GM12891 (cell line): ENCODE data around the gene ODAD4.

Source experiments
- POLR2A ChIP-seq: IDR thresholded peaks from 2 replicates; pipeline ENCODE4 v1.6.1; 2011; ENCODE audit warnings: low read depth, low read length, control low read depth
- POLR2AphosphoS5 ChIP-seq: IDR thresholded peaks from 2 replicates; pipeline ENCODE4 v1.6.1; 2011; ENCODE audit warnings: low read depth, low read length, control low read depth
- SPI1 ChIP-seq: IDR thresholded peaks from 2 replicates; pipeline ENCODE4 v1.6.1; 2011; ENCODE audit warnings: low read depth, low read length, control low read depth
- TAF1 ChIP-seq: IDR thresholded peaks from 2 replicates; pipeline ENCODE4 v1.6.1; 2011; ENCODE audit warnings: low read depth, low read length, control low read depth

DNA sequence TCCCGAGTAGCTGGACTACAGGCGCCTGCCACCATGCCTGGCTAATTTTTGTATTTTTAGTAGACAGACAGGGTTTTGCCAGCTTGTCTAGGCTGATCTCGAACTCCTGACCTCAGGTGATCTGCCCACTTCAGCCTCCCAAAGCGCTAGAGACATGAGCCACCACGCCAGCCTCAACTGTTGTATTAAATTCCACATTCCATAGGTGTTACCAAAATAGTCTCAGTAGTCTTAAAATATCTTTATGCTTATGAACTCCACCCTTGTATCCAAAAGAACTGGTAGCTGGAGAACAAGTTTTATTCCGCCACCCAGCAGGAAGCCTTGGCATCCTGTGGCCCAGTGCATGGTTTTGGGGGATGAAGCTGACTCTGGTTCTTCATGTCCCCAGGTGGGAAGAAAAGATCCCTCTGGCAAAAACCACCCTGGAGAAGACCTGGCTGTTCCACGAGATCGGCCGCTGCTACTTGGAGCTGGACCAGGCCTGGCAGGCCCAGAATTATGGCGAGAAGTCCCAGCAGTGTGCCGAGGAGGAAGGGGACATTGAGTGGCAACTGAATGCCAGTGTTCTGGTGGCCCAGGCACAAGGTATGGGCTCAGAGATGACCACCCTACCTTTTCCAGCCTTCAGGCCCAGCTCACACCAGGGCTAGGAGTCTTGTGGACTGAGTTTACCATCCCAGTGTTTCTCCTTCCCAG is 18.5 kb downstream of the ODAD4 start:
- TF ChIP-seq POLR2A: no peak
- no peak for TF ChIP-seq POLR2AphosphoS5
- TF ChIP-seq TAF1: no peak
- no peak for TF ChIP-seq SPI1
